Activated naive CD8-positive, alpha-beta T cell treated with anti-CD3 and anti-CD28 coated beads, Interleukin-2, amount 10 ng/mL, durations not matched to agents 7 days and 5 days (primary cell): ENCODE results near the gene CALHM6. TPM values are rescaled to one million over a fixed set of nuclear protein-coding genes. Genes with fewer than 3 reads are reported as not detected.
A peak's percentile ranks its signal among the peaks of the same experiment; 100 is the strongest.

ENCODE experiments used
- ATAC-seq: fragments of 150-1000 bp; cut with Tn5 transposase; one replicate; pipeline ENCODE4 v1.10.0; 2021; ENCODE audit warnings: low read depth, moderate library complexity
- POLR2A ChIA-PET: fragments of 350-600 bp; sonication (Branson Sonifier 250); formaldehyde crosslinking; loops from one replicate; lab custom pipeline; 2021; ENCODE audit warnings: antibody characterized with exemption; lab: Charles Lee
- DNase-seq: peaks from one replicate; pipeline ENCODE4 v3.0.0; 2021
- H3K27ac Mint-ChIP-seq: one replicate; pipeline ENCODE4 v1.8.0; 2022; ENCODE audit warnings: mild to moderate bottlenecking, mixed read lengths
- H3K27me3 Mint-ChIP-seq: one replicate; pipeline ENCODE4 v1.8.0; 2022; ENCODE audit warnings: mild to moderate bottlenecking, moderate library complexity, mixed read lengths
- H3K36me3 Mint-ChIP-seq: one replicate; pipeline ENCODE4 v1.8.0; 2021; ENCODE audit warnings: mild to moderate bottlenecking, mixed read lengths
- H3K4me1 Mint-ChIP-seq: one replicate; pipeline ENCODE4 v1.8.0; 2021; ENCODE audit warnings: mixed read lengths
- H3K4me3 Mint-ChIP-seq: one replicate; pipeline ENCODE4 v1.8.0; 2022; ENCODE audit warnings: mild to moderate bottlenecking, moderate library complexity, mixed read lengths
- H3K9me3 Mint-ChIP-seq: one replicate; pipeline ENCODE4 v1.8.0; 2021; ENCODE audit warnings: mixed read lengths
- total RNA-seq, 2 experiments: library from RNA; stranded (reverse); gene quantifications; one replicate each; pipeline ENCODE4 v1.2.3, GENCODE V29; 2021

Gene CALHM6
- 10 to 100 TPM; 23.2 to 26.7 TPM for total RNA-seq

- peaks cover 17% of the 10 kb centered on the region for H3K27me3 Mint-ChIP-seq
- peaks cover 6% of the 10 kb centered on the region for H3K36me3 Mint-ChIP-seq
- POLR2A ChIA-PET, result no interaction called here
- DNase-seq (no peak), ATAC-seq (no peak)
- H3K9me3 Mint-ChIP-seq, result no peaks in the 10 kb centered on the region
- peak within 1 kb of the TSS; percentile 77 for H3K27ac Mint-ChIP-seq
- H3K4me3 Mint-ChIP-seq, result peak within 1 kb of the TSS; percentile 77
- peaks cover 47% of the 10 kb centered on the region for H3K4me1 Mint-ChIP-seq
Measured at GRCh38 chr6:116461331-116461931, at the start of gene CALHM6. Gene CALHM6 (plus strand): TSS chr6:116461375. CDS start chr6:116461930, 555 bp downstream.

- Mint-ChIP-seq H3K27me3 (peaks cover 6% of the 10 kb centered on the region), H3K9me3 (no peaks in the 10 kb centered on the region), H3K36me3 (no peaks in the 10 kb centered on the region), H3K4me1 (no peaks in the 10 kb centered on the region), H3K4me3 (no peak overlapping the region), H3K27ac (no peak overlapping the region)
- ATAC-seq, result no peak
- POLR2A ChIA-PET, result no interaction called here
- DNase-seq, result no peak
Measured at GRCh38 chr6:116412270-116412669, 48.9 kb upstream of the CALHM6 start.

DNA sequence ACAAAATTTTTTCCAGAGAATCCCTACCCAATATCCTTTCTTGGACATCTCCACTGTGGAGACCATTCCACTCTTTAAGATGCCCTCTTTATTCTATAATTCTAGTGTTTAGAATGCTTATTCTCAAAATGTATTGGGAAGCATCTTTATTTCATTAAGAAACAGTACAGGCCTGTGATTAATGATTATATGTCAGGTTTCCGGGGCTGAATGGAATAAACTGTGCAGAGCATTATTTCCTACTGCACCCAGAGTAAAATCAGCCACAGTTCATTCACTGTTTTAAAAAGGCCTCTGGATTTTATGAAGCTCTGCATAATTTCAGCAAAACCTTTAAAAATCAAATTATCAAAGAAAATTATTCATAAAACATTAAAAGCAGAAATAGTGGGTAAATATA lies 47.8 kb upstream of the CALHM6 start:
- ATAC-seq (no peak), DNase-seq (no peak)
- Mint-ChIP-seq H3K9me3 (no peaks in the 10 kb centered on the region), H3K4me1 (no peaks in the 10 kb centered on the region), H3K27ac (no peak overlapping the region), H3K36me3 (no peaks in the 10 kb centered on the region), H3K4me3 (no peak overlapping the region), H3K27me3 (peaks cover 2% of the 10 kb centered on the region)
- POLR2A ChIA-PET, result no interaction called here

DNA sequence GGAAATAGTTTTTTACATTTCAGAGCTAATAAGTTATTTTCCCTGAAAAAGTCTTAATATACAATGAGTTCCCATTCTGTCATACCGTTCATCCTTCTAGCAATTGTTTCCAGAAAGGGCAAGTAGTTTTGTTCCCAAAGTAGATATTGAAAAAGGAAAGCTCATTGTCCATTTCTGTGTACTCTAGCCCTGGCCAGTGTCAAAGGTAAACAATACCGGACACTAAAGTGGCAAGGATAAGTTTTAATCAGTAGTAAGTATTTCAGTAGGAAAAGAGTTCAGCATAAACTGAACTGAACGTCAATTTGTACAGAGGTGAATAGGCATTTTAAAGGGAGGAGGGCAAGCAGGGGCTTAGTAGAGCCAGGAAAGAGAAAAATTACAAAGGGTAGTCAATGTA lies 43.5 kb upstream of the CALHM6 start:
- Mint-ChIP-seq H3K4me1 (no peaks in the 10 kb centered on the region), H3K27ac (no peak overlapping the region), H3K36me3 (no peaks in the 10 kb centered on the region), H3K27me3 (peaks cover 2% of the 10 kb centered on the region), H3K4me3 (no peak overlapping the region), H3K9me3 (no peaks in the 10 kb centered on the region)
- no peak for DNase-seq
- ATAC-seq, result no peak
- POLR2A ChIA-PET, result no interaction called here

- no peaks in the 10 kb centered on the region for H3K4me1 Mint-ChIP-seq
- no peak for DNase-seq
- no peak for ATAC-seq
- no peak overlapping the region for H3K27ac Mint-ChIP-seq
- no peak overlapping the region for H3K4me3 Mint-ChIP-seq
- H3K36me3 Mint-ChIP-seq, result no peaks in the 10 kb centered on the region
- H3K27me3 Mint-ChIP-seq, result peaks cover 2% of the 10 kb centered on the region
- H3K9me3 Mint-ChIP-seq, result no peaks in the 10 kb centered on the region
- POLR2A ChIA-PET, result no interaction called here
Measured at GRCh38 chr6:116419069-116419786, 41.9 kb upstream of the CALHM6 start.

- POLR2A ChIA-PET, result no interaction called here
- H3K9me3 Mint-ChIP-seq, result no peaks in the 10 kb centered on the region
Measured at GRCh38 chr6:116420341-116420740, 40.8 kb upstream of the CALHM6 start.

GRCh38 chr6:116422238-116422637 lies 38.9 kb upstream of the CALHM6 start:
- DNase-seq (no peak), ATAC-seq (no peak)
- H3K9me3 Mint-ChIP-seq, result no peaks in the 10 kb centered on the region
- no peaks in the 10 kb centered on the region for H3K4me1 Mint-ChIP-seq
- no peak overlapping the region for H3K27ac Mint-ChIP-seq
- H3K27me3 Mint-ChIP-seq, result no peaks in the 10 kb centered on the region
- H3K36me3 Mint-ChIP-seq, result no peaks in the 10 kb centered on the region
- H3K4me3 Mint-ChIP-seq, result no peak overlapping the region
- POLR2A ChIA-PET, result no interaction called here

More at GRCh38 chr6:116420341-116420740, 40.8 kb upstream of the CALHM6 start:
- H3K4me1 Mint-ChIP-seq, result no peaks in the 10 kb centered on the region
- H3K27me3 Mint-ChIP-seq, result no peaks in the 10 kb centered on the region
- no peak overlapping the region for H3K27ac Mint-ChIP-seq
- ATAC-seq (no peak), DNase-seq (no peak)
- H3K36me3 Mint-ChIP-seq, result no peaks in the 10 kb centered on the region
- no peak overlapping the region for H3K4me3 Mint-ChIP-seq

DNA sequence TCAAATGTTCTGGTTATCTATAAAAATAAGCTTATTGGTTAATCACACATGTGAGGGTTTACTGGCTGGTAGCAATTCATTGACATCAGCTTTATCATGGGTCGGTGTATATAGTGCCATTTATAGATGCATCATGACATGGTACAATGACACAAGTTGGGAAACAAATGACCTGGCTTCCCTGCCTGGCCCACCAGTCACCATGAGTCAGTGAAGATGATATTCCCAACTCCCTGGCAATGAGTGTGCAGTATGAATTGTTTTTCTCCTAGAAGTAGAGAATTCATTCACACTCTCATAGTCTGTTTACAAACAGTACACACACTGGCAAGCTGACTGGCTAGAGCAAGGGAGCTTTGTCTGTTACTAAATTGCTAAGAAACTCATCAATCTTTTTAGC lies 37.2 kb upstream of the CALHM6 start:
- no peaks in the 10 kb centered on the region for H3K4me1 Mint-ChIP-seq
- no peaks in the 10 kb centered on the region for H3K9me3 Mint-ChIP-seq
- DNase-seq, result no peak

GRCh38 chr6:116426551-116426950 lies 34.6 kb upstream of the CALHM6 start:
- no peak overlapping the region for H3K27ac Mint-ChIP-seq
- H3K27me3 Mint-ChIP-seq, result no peaks in the 10 kb centered on the region
- no peaks in the 10 kb centered on the region for H3K9me3 Mint-ChIP-seq
- no peaks in the 10 kb centered on the region for H3K4me1 Mint-ChIP-seq
- ATAC-seq (no peak), DNase-seq (no peak)
- POLR2A ChIA-PET, result no interaction called here
- H3K36me3 Mint-ChIP-seq, result no peaks in the 10 kb centered on the region
- no peak overlapping the region for H3K4me3 Mint-ChIP-seq

More for the DNA sequence above, 37.2 kb upstream of the CALHM6 start:
- Mint-ChIP-seq H3K4me3 (no peak overlapping the region), H3K27me3 (no peaks in the 10 kb centered on the region), H3K27ac (no peak overlapping the region), H3K36me3 (no peaks in the 10 kb centered on the region)
- POLR2A ChIA-PET, result no interaction called here
- ATAC-seq, result no peak

DNA sequence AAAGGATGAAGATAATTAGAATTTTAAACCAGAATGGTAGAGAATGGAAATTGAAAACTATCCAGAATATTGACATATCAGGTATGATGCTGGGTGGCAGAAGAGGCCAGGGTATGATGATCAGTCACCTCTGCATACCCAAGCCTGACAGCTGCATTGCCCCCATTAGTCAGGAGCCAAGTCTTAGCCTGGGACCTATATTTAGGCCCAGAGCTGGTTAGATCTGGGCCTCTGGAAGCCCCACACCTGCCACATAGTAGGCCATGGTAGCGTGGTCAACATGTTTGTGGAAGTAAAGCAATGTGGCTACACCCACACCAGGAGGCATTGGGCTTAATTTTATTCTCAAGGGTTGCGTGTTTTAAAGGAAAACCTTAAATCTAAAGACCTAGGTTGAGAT lies 32.1 kb upstream of the CALHM6 start:
- ATAC-seq (no peak), DNase-seq (no peak)
- Mint-ChIP-seq H3K9me3 (no peaks in the 10 kb centered on the region), H3K27me3 (no peaks in the 10 kb centered on the region), H3K4me3 (no peak overlapping the region), H3K36me3 (no peaks in the 10 kb centered on the region), H3K4me1 (no peaks in the 10 kb centered on the region), H3K27ac (no peak overlapping the region)
- POLR2A ChIA-PET, result no interaction called here

DNA sequence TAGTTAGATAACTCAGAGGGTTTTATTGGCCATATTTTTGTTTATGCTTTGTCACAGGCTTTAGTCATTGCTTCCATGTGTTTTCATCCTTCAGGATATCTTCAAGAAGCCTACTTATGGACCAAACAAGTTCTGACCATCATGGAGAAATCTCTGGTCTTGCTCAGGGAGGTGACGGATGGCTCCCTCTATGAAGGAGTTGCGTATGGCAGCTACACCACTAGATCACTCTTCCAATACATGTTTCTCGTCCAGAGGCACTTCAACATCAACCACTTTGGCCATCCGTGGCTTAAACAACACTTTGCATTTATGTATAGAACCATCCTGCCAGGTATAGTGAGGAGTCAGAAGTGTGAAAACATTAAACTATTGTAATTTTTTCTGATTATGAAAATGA lies 30.3 kb upstream of the CALHM6 start:
- no peaks in the 10 kb centered on the region for H3K4me1 Mint-ChIP-seq
- ATAC-seq (no peak), DNase-seq (no peak)
- POLR2A ChIA-PET, result no interaction called here
- no peaks in the 10 kb centered on the region for H3K36me3 Mint-ChIP-seq
- no peak overlapping the region for H3K27ac Mint-ChIP-seq
- H3K4me3 Mint-ChIP-seq, result no peak overlapping the region
- H3K9me3 Mint-ChIP-seq, result no peaks in the 10 kb centered on the region
- no peaks in the 10 kb centered on the region for H3K27me3 Mint-ChIP-seq

GRCh38 chr6:116431964-116432595 lies 29.1 kb upstream of the CALHM6 start:
- no peak for ATAC-seq
- H3K4me1 Mint-ChIP-seq, result no peaks in the 10 kb centered on the region
- H3K27me3 Mint-ChIP-seq, result no peaks in the 10 kb centered on the region

GRCh38 chr6:116433206-116433712 lies 27.9 kb upstream of the CALHM6 start:
- no peaks in the 10 kb centered on the region for H3K9me3 Mint-ChIP-seq
- no peaks in the 10 kb centered on the region for H3K4me1 Mint-ChIP-seq
- DNase-seq, result no peak
- POLR2A ChIA-PET, result no interaction called here
- no peak for ATAC-seq
- H3K4me3 Mint-ChIP-seq, result no peak overlapping the region
- no peaks in the 10 kb centered on the region for H3K36me3 Mint-ChIP-seq
- no peak overlapping the region for H3K27ac Mint-ChIP-seq
- no peaks in the 10 kb centered on the region for H3K27me3 Mint-ChIP-seq

More at GRCh38 chr6:116431964-116432595, 29.1 kb upstream of the CALHM6 start:
- Mint-ChIP-seq H3K9me3 (no peaks in the 10 kb centered on the region), H3K36me3 (no peaks in the 10 kb centered on the region), H3K27ac (no peak overlapping the region), H3K4me3 (no peak overlapping the region)
- POLR2A ChIA-PET, result no interaction called here
- DNase-seq, result no peak
